GM12891 (cell line): ENCODE measurements around the gene SH3TC1.

Source experiments
- DNase-seq: peaks from one replicate; pipeline ENCODE4 v3.0.0; 2011; ENCODE audit warnings: low spot score; ENCODE audit not compliant: insufficient read length
- FAIRE-seq: peaks from 2 replicates; lab custom pipeline; 2011; peaks lifted over from hg19 to GRCh38; lab: Jason Lieb, UNC
- PAX5 ChIP-seq: IDR thresholded peaks from 2 replicates; pipeline ENCODE4 v1.6.1; 2011; ENCODE audit warnings: low read length, moderate library complexity, mild to moderate bottlenecking; ENCODE audit not compliant: insufficient read depth, severe bottlenecking
- POLR2A ChIP-seq: IDR thresholded peaks from 2 replicates; pipeline ENCODE4 v1.6.1; 2011; ENCODE audit warnings: low read depth, low read length, control low read depth
- POLR2AphosphoS5 ChIP-seq: IDR thresholded peaks from 2 replicates; pipeline ENCODE4 v1.6.1; 2011; ENCODE audit warnings: low read depth, low read length, control low read depth
- POU2F2 ChIP-seq: IDR thresholded peaks from 2 replicates; pipeline ENCODE4 v1.6.1; 2011; ENCODE audit warnings: low read depth, mild to moderate bottlenecking, control low read depth, low read length, moderate library complexity
- SPI1 ChIP-seq: IDR thresholded peaks from 2 replicates; pipeline ENCODE4 v1.6.1; 2011; ENCODE audit warnings: low read depth, low read length, control low read depth
- TAF1 ChIP-seq: IDR thresholded peaks from 2 replicates; pipeline ENCODE4 v1.6.1; 2011; ENCODE audit warnings: low read depth, low read length, control low read depth

Gene SH3TC1

DNA sequence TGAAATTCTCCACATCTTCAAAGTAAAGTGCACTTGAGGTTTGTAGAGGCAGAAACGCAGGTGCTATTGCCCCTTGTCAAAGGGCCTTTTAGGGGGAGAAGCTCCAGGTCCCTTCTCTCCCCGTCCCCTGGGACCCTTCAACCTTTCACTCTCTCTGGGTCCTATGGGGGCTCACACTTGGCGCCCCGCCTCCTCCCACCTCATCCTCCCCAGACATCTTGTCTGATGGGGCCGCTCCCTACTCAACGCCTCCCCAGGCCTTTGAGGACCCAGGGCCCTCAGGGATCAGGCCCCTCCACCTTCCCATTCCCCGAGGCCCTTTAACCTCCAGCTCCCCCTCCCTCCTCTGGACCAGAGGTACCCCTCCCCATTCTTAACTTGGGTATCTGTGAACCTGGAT lies 69.1 kb downstream of the SH3TC1 start:
- FAIRE-seq (no peak), DNase-seq (no peak)
- TF ChIP-seq SPI1, result no peak
- TF ChIP-seq POU2F2, result no peak
- TF ChIP-seq TAF1, result no peak
- no peak for TF ChIP-seq POLR2A
- no peak for TF ChIP-seq POLR2AphosphoS5
- TF ChIP-seq PAX5, result no peak

DNA sequence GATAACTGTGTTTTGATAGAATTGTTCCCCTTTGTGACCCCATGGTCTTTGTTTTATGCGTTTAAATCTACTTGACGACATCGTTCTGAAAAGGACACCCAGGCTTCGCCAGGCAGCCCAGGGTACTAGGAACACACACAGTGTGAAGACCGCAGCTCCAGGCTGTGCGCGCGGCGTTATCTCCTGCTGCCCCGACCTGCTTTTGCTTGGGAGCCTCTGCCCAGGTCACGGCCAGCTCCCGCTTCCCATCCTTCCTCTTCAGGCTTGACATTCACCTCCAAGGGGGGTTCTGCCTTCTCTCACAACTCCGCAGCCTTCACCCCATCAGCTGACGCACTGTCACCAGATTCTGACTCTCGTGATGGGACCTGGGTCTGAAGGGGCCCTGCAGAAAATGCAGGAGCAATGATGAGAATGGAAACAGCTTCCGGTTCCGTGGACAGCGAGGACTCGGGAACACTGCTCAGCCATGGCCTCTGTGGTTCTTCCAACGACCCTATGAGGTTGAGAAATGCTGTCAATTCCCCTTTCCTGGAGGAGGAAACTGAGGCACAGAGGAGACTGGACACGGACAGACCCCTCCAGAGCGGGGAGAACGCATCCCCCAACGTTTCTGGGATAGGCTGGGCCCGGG lies 69.9 kb downstream of the SH3TC1 start:
- no peak for TF ChIP-seq POU2F2
- no peak for TF ChIP-seq POLR2A
- TF ChIP-seq SPI1, result no peak
- TF ChIP-seq PAX5, result no peak
- TF ChIP-seq TAF1, result no peak
- no peak for TF ChIP-seq POLR2AphosphoS5
- no peak for DNase-seq
- no peak for FAIRE-seq

DNA sequence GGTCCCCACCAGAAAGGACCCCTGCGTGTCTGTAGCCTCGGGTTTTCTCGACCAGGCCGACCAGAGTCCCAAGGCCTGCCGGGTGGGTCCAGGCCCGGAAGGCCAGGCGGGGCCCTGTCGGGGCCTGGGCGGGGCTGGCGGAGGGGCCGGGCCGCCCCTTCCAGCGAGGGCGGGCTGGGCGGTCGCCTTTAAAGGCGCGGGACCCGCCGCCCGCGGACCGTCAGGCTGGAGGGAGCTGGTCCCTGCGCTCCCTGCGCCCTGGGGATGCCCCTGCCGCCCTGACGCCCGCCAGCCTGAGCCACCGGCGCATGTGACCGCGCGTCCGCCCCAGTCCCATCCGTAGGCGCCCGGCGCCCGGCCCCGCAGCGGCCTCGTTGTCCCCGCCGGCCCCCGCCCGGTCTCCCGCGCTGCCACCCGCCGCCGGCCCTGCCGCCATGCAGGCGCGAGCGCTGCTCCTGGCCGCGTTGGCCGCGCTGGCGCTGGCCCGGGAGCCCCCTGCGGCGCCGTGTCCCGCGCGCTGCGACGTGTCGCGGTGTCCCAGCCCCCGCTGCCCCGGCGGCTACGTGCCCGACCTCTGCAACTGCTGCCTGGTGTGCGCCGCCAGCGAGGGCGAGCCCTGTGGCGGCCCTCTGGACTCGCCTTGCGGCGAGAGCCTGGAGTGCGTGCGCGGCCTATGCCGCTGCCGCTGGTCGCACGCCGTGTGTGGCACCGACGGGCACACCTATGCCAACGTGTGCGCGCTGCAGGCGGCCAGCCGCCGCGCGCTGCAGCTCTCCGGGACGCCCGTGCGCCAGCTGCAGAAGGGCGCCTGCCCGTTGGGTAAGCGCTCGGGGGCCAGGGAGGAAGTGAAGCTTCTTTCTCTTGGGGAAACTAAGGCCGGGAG lies 70.7 kb downstream of the SH3TC1 start, which contains the start of gene HTRA3:
Gene HTRA3, plus strand, starts transcription at position 220 of the 883 bp plus-strand sequence. Its CDS starts 215 bp downstream, at position 435.
- DNase-seq, result no peak
- TF ChIP-seq SPI1, result no peak
- no peak for FAIRE-seq

DNA sequence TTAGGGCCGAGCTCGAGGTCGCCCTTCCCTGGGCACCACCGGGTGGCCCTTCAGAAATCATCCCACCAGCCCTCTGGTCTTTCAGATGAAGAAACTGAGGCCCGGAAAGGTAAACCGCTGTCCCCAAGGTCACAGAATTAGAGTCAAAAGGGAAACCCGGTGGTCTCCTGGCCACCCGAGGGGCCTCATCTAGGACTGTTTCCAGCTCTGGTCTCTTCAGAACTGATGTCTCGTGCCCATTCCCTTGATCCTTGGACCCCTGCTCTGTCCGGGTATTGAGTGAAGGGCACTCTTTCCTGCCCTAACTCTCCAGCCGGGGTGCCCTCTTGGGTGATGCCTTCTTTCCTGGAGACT lies 71.3 kb downstream of the SH3TC1 start:
- FAIRE-seq, result no peak
- no peak for DNase-seq
- TF ChIP-seq POU2F2 (no peak), PAX5 (no peak), POLR2A (no peak), TAF1 (no peak), SPI1 (no peak), POLR2AphosphoS5 (no peak)

DNA sequence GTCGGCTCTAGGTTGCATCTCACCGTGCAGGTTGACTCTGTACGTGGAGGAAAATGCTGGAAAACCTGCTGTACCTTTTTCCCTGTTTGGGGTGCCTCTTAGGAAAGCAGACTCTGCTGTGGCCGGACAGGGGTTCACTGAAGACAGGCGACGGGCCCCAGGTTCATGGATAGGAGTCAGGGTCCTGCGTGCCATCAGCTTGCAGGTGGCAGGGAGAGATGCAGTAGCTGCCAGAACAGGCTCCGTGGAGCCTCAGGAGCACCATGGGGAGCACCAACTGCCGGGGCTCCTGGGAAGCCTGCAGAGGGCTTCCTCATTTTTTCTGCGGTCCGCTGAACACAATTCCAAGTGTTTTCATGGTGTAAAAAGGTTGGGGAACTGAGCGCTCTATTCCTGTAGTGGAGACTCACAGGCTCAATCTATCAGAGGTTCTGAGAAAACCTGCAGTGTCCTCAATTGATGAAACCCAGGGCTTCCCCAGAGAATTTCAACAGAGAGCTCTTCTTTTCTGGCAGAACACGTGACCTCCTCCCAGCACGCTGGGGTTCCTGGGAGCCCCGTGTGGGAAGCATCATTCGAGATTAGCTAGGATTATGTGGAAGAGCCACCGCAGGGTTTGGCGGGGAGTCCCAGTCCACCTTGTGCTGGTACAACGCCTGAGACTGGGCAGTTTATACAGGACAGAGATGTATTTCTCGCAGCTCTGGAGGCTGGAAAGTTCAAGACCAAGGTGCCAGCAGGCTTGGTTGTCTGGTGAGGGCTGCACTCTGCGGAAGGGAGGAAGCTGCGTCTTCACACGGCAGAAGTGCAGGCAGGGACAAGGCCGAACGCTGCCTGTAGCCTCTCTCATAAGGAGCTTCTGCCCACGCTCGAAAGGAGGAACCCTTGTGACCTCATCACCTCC lies 72.1 kb downstream of the SH3TC1 start:
- no peak for DNase-seq
- TF ChIP-seq POU2F2 (no peak), POLR2AphosphoS5 (no peak), PAX5 (no peak)
- no peak for FAIRE-seq

DNA sequence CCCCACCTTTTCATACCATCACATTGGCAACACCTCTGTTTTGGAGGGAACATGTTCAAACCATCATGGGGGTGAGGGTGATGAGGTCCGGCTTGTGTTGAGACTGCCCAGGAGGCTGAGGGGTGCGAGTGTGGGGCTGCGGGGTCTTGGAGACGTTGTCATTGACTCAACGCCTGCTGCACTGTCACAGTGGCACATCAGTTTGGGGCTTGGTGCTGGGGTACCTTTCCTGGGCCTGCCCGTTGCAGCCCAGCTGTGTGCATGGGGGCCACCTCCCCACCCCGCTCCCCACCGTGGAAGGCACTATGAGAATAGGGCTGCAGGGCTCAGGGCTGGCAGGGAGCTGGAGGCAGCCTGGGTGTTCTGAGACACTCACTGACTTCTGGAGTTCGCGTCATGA lies 72.7 kb downstream of the SH3TC1 start:
- FAIRE-seq, result no peak
- TF ChIP-seq PAX5 (no peak), TAF1 (no peak), SPI1 (no peak), POLR2AphosphoS5 (no peak), POU2F2 (no peak), POLR2A (no peak)

DNA sequence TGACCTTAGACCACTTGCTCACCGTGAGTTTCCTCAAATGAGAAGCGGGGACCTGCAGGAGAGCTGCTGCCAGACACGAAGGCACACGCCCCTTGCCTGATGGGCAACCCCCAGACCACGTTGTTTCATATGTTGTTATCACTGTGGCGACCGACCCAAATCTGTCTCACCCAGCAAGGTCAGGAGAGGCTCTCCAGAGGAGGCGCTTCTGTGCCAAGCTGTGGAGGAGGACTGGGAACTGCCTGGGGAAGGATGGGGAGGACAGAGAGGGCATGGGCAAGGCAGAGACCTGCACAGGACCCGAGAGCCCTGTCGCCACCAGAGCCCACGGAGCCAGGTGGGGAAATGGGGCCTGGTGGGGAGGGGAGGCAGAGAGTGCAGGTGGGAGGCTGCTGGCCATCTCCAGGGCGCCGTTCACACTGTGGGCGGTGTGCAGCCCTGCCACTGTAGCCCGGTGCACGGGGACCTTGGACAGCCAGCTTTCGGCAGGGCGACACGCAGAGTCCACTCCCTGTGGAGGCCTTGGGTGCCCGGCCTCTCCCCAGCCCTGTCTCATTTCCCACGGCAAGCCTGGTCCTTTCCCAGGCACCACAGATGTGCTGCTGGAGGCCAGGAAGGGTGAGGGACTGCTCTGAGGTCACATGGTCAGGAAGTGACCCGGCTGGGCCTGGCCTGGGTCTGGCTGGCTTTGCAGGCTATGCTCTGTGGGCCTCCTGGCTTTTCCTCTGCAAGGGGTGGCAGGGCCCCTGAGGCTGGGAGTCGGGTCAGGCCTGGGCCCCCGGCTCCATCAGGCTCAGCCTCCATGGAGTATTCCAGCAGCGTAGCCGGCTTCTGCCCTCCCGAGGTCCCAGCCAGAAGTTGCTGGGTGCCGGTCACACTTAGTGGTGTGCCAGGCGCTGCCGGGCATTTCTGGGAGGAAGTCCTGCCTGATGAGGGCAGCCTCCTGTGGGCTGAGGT lies 73.7 kb downstream of the SH3TC1 start:
- FAIRE-seq, result no peak
- DNase-seq, result no peak
- TF ChIP-seq TAF1, result no peak

More for the DNA sequence above, 72.7 kb downstream of the SH3TC1 start:
- no peak for DNase-seq

DNA sequence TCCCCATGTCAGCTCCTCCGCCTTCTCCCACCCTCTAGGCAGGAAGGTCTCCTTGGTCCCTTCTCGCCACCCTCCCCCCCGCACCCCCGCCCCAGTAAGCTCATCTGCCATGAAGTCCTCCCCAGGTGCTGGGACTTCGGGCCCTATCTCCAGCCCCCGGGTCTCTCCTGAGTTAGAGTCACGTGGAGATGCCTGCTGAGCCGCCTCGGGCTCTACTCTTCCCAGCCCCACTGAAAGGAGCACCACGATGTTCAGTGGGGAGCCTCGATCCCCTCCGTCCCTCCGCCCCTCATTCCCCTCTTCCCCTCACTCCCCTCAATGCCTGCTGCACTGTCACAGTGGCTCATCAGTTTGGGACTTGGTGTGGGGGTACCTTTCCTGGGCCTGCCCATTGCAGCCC lies 74.4 kb downstream of the SH3TC1 start:
- no peak for FAIRE-seq
- no peak for TF ChIP-seq POLR2A
- no peak for TF ChIP-seq PAX5
- no peak for TF ChIP-seq SPI1
- no peak for TF ChIP-seq POLR2AphosphoS5
- DNase-seq, result no peak

DNA sequence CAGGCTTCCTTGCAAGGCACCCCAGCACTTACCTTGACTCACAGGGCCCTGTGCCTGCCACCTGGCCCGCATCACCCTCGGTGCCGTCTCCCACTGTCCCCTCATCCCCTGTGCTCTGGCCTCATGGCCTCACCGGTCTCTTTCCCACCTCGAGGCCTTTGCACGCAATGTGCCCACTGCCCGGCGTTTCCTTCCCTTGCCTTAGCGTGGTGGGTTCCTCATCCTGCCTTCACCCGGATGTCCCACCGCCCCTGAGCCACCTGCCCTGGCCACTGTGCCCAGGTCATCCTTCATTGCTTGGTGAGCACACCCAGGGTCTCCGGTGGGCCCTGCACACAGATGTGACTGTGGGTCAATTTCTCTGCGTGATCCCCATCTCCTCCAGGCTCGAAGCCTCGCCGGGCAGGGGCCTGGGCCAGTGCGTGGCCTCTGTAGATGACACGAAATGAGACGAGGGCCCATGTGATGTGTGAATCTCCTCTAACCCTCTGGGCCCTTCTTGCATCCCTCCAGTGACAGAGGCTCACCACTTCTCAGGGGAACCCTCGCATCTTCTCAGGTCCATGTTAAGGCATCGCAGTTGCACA lies 75.1 kb downstream of the SH3TC1 start:
- TF ChIP-seq PAX5 (no peak), SPI1 (no peak), POLR2A (no peak), POU2F2 (no peak), TAF1 (no peak), POLR2AphosphoS5 (no peak)
- no peak for FAIRE-seq

More for the DNA sequence above, 75.1 kb downstream of the SH3TC1 start:
- no peak for DNase-seq
